Endothelial cell of umbilical vein (primary cell): ENCODE data around the gene FOXO4.

Experiments
- EZH2 ChIP-seq: IDR thresholded peaks from 2 replicates; pipeline ENCODE4 v1.6.1; 2012; ENCODE audit warnings: borderline replicate concordance, low read depth, mild to moderate bottlenecking, moderate library complexity, low read length, inconsistent platforms; ENCODE audit not compliant: severe bottlenecking
- MAX ChIP-seq: IDR thresholded peaks from 2 replicates; pipeline ENCODE4 v1.6.1; 2011; ENCODE audit not compliant: insufficient read depth, insufficient read length
- MYC ChIP-seq: IDR thresholded peaks from one replicate; pipeline ENCODE4 v1.6.1; 2011; ENCODE audit warnings: mild to moderate bottlenecking, low read depth, low read length
- TF ChIP-seq, protein P1 (sequence below), 2 donors: IDR thresholded peaks; 1 replicate in 1 of 2; 2 replicates in 1 of 2; pipeline ENCODE4 v1.5.1; 2011; ENCODE audit warnings: low read length in 2 of 2, mild to moderate bottlenecking in 2 of 2, moderate library complexity in 2 of 2, control low read depth in 1 of 2, inconsistent platforms in 1 of 2, low read depth in 1 of 2; ENCODE audit not compliant: insufficient read depth in 1 of 2; ENCODE audit errors: extremely low read depth in 1 of 2

- TF ChIP-seq, protein P1, sequence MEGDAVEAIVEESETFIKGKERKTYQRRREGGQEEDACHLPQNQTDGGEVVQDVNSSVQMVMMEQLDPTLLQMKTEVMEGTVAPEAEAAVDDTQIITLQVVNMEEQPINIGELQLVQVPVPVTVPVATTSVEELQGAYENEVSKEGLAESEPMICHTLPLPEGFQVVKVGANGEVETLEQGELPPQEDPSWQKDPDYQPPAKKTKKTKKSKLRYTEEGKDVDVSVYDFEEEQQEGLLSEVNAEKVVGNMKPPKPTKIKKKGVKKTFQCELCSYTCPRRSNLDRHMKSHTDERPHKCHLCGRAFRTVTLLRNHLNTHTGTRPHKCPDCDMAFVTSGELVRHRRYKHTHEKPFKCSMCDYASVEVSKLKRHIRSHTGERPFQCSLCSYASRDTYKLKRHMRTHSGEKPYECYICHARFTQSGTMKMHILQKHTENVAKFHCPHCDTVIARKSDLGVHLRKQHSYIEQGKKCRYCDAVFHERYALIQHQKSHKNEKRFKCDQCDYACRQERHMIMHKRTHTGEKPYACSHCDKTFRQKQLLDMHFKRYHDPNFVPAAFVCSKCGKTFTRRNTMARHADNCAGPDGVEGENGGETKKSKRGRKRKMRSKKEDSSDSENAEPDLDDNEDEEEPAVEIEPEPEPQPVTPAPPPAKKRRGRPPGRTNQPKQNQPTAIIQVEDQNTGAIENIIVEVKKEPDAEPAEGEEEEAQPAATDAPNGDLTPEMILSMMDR (IDR thresholded peaks at IDR 0.05; ENCODE audit: extremely low read depth in 1 of 2, insufficient read depth in 1 of 2, low read depth in 1 of 2, low read length in 2 of 2), result no peak
- TF ChIP-seq EZH2 (no peak), MAX (no peak), MYC (no peak)
These were observed 42.4 kb upstream of the FOXO4 start for GRCh38 chrX:71053217-71053621.
